Progenitor cell of endocrine pancreas (in vitro differentiated cells): ENCODE measurements around the gene HSPA2. TPM values are rescaled to one million over a fixed set of nuclear protein-coding genes. Genes with fewer than 3 reads are reported as not detected.

Experiments
- DNase-seq: peaks from one replicate; pipeline ENCODE4 v3.0.0; 2021; ENCODE audit warnings: low spot score; ENCODE audit not compliant: unreplicated experiment
- H3K27ac Mint-ChIP-seq: 2 replicates; pipeline ENCODE4 v1.8.0; 2021; ENCODE audit warnings: mild to moderate bottlenecking, moderate library complexity, mixed read lengths
- H3K27me3 Mint-ChIP-seq: 2 replicates; pipeline ENCODE4 v1.8.0; 2021; ENCODE audit warnings: mixed read lengths
- H3K36me3 Mint-ChIP-seq: 2 replicates; pipeline ENCODE4 v1.8.0; 2022; ENCODE audit warnings: mixed read lengths; ENCODE audit not compliant: insufficient read depth
- H3K4me1 Mint-ChIP-seq: 2 replicates; pipeline ENCODE4 v1.8.0; 2021; ENCODE audit warnings: low read depth, mixed read lengths
- H3K4me3 Mint-ChIP-seq: 2 replicates; pipeline ENCODE4 v1.8.0; 2021; ENCODE audit warnings: low read depth, mild to moderate bottlenecking, moderate library complexity, mixed read lengths
- H3K9me3 Mint-ChIP-seq: 2 replicates; pipeline ENCODE4 v1.8.0; 2021; ENCODE audit warnings: low read depth, mixed read lengths
- long read RNA-seq: library from polyadenylated mRNA; unstranded; transcript quantifications from one replicate; pipeline ENCODE4 v2.0.0, GENCODE V29; 2020
- total RNA-seq: library from RNA; stranded (reverse); gene quantifications from 2 replicates; pipeline ENCODE4 v1.2.1, GENCODE V29; 2021
- TF ChIP-seq, protein P1 (sequence below): fragments of 200-600 bp; sonication (generic); IDR thresholded peaks from one replicate; pipeline ENCODE4 v1.5.0; 2021; ENCODE audit warnings: antibody characterized with exemption, mild to moderate bottlenecking; ENCODE audit not compliant: unreplicated experiment

HSPA2 gene
- 2.7 and 2.9 TPM in 2 replicates for total RNA-seq
- long read RNA-seq, transcript HSPA2-201 (1 exons, 2,767 nt), result major isoform, 22 of 23 reads
- long read RNA-seq, partial matches to known transcripts, result 0 of 23 reads
- long read RNA-seq, other reads (novel, unspliced or antisense), result 1 of 23 reads

DNA sequence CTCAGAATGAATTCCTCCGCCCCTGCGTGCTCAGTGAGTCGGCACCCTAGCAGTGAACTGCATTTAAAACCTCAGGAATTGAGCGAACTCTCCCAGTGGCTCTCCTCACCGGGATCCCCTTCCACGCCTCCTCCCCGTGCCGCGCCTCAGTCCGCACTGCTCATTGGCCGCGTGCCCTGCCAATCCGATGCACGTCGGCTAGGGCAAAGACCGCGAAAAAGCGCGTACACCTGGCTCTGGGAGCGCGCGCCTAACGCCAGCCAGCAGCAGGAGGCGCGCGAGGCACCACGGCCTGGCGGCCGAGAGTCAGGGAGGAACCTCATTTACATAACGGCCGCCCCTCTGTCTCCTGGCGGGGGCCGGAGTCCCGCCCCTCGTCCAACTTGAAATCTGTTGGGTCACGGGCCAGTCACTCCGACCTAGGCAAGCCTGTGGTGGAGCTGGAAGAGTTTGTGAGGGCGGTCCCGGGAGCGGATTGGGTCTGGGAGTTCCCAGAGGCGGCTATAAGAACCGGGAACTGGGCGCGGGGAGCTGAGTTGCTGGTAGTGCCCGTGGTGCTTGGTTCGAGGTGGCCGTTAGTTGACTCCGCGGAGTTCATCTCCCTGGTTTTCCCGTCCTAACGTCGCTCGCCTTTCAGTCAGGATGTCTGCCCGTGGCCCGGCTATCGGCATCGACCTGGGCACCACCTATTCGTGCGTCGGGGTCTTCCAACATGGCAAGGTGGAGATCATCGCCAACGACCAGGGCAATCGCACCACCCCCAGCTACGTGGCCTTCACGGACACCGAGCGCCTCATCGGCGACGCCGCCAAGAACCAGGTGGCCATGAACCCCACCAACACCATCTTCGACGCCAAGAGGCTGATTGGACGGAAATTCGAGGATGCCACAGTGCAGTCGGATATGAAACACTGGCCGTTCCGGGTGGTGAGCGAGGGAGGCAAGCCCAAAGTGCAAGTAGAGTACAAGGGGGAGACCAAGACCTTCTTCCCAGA lies at the start of gene HSPA2:
HSPA2 (plus strand) TSS at position 534 of the 995 bp plus-strand sequence; CDS start at position 643, 109 bp downstream.
- Mint-ChIP-seq H3K27me3 (peaks cover 2% of the 10 kb centered on the region), H3K4me3 (peak within 1 kb of the TSS; percentile 96), H3K4me1 (peaks cover 11% of the 10 kb centered on the region), H3K9me3 (peaks cover 11% of the 10 kb centered on the region), H3K27ac (peak within 1 kb of the TSS; percentile 99), H3K36me3 (peaks cover 3% of the 10 kb centered on the region)
- TF ChIP-seq, protein P1, sequence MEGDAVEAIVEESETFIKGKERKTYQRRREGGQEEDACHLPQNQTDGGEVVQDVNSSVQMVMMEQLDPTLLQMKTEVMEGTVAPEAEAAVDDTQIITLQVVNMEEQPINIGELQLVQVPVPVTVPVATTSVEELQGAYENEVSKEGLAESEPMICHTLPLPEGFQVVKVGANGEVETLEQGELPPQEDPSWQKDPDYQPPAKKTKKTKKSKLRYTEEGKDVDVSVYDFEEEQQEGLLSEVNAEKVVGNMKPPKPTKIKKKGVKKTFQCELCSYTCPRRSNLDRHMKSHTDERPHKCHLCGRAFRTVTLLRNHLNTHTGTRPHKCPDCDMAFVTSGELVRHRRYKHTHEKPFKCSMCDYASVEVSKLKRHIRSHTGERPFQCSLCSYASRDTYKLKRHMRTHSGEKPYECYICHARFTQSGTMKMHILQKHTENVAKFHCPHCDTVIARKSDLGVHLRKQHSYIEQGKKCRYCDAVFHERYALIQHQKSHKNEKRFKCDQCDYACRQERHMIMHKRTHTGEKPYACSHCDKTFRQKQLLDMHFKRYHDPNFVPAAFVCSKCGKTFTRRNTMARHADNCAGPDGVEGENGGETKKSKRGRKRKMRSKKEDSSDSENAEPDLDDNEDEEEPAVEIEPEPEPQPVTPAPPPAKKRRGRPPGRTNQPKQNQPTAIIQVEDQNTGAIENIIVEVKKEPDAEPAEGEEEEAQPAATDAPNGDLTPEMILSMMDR, result peak; percentile 69
- peak; percentile 95 for DNase-seq

DNA sequence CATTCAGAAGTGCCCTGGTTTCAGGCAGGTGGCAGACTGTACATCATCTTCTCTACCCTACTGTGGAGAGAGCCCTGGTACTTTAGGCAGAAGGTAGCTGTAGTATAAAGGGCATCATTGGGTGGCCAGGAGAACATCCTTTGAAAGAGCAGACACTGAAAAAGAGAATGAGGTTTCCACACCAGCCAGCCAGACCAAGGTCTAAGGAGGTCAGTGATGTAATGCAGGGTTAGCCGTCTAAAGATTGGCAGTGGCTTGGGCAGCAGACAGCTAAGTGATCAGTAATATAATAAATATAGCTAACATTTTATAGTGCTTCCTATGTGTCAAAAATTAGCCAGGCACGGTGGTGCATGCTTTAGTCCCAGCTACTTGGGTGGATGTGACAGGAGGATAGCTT lies 48.9 kb upstream of the HSPA2 start:
- Mint-ChIP-seq H3K4me1 (no peaks in the 10 kb centered on the region), H3K4me3 (no peak overlapping the region), H3K27ac (no peak overlapping the region), H3K27me3 (no peaks in the 10 kb centered on the region), H3K9me3 (no peaks in the 10 kb centered on the region), H3K36me3 (peaks cover 11% of the 10 kb centered on the region)
- TF ChIP-seq, protein P1, result no peak
- no peak for DNase-seq

DNA sequence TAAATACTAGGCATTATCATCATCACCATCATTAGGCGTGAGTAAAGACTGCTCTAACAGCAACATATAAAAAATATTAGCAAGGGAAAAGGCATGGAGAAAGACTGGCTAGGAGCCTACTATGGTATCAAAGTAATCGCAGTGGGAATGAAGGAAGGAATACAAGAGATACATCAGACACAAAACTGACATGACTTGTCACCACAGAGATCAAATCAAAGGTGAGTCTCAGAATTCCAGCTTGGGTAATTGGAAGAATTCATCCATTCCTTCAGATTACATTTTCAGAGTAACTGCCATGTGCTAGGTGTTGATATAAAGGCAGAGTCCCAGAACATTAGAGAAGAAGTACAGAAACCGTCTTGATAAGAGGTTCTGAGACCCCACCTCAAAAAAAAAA lies 47.1 kb upstream of the HSPA2 start:
- Mint-ChIP-seq H3K27me3 (no peaks in the 10 kb centered on the region), H3K36me3 (peaks cover 4% of the 10 kb centered on the region), H3K27ac (peak overlapping the region; percentile 8), H3K9me3 (no peaks in the 10 kb centered on the region), H3K4me1 (no peaks in the 10 kb centered on the region), H3K4me3 (no peak overlapping the region)
- TF ChIP-seq, protein P1, result no peak
- no peak for DNase-seq

DNA sequence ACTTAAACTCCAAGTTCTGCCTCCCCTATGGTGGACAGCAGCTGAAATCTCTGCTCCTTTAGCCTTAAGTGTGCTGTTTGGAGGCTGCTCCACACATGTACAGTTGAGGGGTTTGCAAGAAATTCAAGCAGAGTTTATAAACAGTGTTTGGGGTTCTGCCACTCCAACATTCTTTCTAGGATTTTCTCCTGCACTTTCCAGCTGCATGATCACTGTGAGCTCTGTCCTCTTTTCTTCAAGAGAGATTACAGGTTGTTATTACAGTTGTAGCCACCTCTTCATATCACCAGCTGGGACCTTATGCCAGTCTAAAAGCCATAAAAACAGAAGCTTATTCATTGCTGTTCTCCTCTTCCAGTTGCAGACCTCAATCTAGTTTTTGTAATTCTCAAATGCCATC lies 45.3 kb upstream of the HSPA2 start:
- peaks cover 3% of the 10 kb centered on the region for H3K4me1 Mint-ChIP-seq
- no peak overlapping the region for H3K4me3 Mint-ChIP-seq
- DNase-seq, result no peak
- no peaks in the 10 kb centered on the region for H3K27me3 Mint-ChIP-seq
- TF ChIP-seq, protein P1, result no peak
- no peak overlapping the region for H3K27ac Mint-ChIP-seq
- H3K36me3 Mint-ChIP-seq, result peaks cover 3% of the 10 kb centered on the region
- H3K9me3 Mint-ChIP-seq, result no peaks in the 10 kb centered on the region

DNA sequence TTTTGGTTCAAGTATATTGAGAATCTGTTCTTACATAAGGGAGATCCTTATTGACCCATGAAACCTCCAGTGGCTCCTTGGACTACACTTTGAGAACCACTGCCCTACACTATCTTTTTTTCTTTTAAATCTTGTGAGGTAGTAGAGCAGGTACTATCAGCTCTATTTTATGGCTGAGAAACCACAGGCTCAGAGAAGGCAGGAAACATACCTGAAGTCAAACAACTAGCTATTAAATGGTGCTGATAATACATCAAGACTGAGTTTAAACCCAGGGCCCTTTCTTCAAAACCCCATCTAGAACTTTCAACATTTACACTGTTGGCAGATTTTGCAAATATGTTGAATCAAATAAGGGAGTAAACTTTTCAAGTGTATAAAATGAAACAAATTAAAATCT lies 43.8 kb upstream of the HSPA2 start:
- peaks cover 1% of the 10 kb centered on the region for H3K36me3 Mint-ChIP-seq
- H3K27me3 Mint-ChIP-seq, result no peaks in the 10 kb centered on the region
- H3K4me3 Mint-ChIP-seq, result no peak overlapping the region
- DNase-seq, result no peak
- peaks cover 8% of the 10 kb centered on the region for H3K4me1 Mint-ChIP-seq
- no peak overlapping the region for H3K27ac Mint-ChIP-seq
- H3K9me3 Mint-ChIP-seq, result no peaks in the 10 kb centered on the region
- TF ChIP-seq, protein P1, result no peak
